HL-60 (cell line): ENCODE measurements around the gene LRRC49.
"Not testable (repeated sequence)": the region's sequence is repeated elsewhere in the genome, so short reads cannot be mapped to it uniquely, and the experiment has no call there.

Source experiments
- DNase-seq, 2 experiments: peaks; one replicate each; pipeline ENCODE4 v3.0.0-alpha.2; 2010 to 2020; ENCODE audit warnings: low read depth in 1 of 2, low spot score in 1 of 2
- H3K27ac ChIP-seq: fragments of 250-450 bp; sonication (Bioruptor Pico); replicated peaks from 2 replicates; pipeline ENCODE4 v1.5.1; 2020; ENCODE audit warnings: mild to moderate bottlenecking, moderate library complexity
- H3K27me3 ChIP-seq: fragments of 250-450 bp; sonication (Bioruptor Pico); 2 replicates; pipeline ENCODE4 v1.5.1; 2021; ENCODE audit warnings: mild to moderate bottlenecking, moderate library complexity; ENCODE audit not compliant: insufficient read depth, poor library complexity, severe bottlenecking
- H3K4me3 ChIP-seq: replicated peaks from 2 replicates; pipeline ENCODE4 v1.5.1; 2011; ENCODE audit warnings: mild to moderate bottlenecking, control low read depth, low read length; ENCODE audit not compliant: insufficient read depth
- GABPA ChIP-seq: IDR thresholded peaks from 2 replicates; pipeline ENCODE4 v1.6.1; 2012; ENCODE audit warnings: low read depth
- POLR2AphosphoS5 ChIP-seq: IDR thresholded peaks from 2 replicates; pipeline ENCODE4 v1.6.1; 2012; ENCODE audit warnings: low read depth
- SPI1 ChIP-seq: IDR thresholded peaks from 2 replicates; pipeline ENCODE4 v1.6.1; 2012; ENCODE audit warnings: low read depth, mild to moderate bottlenecking, borderline replicate concordance
- TF ChIP-seq, protein P1 (sequence below): IDR thresholded peaks from one replicate; pipeline ENCODE4 v1.5.1; 2011; ENCODE audit warnings: low read length, control low read depth, inconsistent platforms; ENCODE audit not compliant: insufficient read depth
- TF ChIP-seq, protein P2 (sequence below): IDR thresholded peaks from 2 replicates; pipeline ENCODE4 v1.6.1; 2012; ENCODE audit warnings: low read depth; ENCODE audit not compliant: insufficient replicate concordance

LRRC49 gene

DNA sequence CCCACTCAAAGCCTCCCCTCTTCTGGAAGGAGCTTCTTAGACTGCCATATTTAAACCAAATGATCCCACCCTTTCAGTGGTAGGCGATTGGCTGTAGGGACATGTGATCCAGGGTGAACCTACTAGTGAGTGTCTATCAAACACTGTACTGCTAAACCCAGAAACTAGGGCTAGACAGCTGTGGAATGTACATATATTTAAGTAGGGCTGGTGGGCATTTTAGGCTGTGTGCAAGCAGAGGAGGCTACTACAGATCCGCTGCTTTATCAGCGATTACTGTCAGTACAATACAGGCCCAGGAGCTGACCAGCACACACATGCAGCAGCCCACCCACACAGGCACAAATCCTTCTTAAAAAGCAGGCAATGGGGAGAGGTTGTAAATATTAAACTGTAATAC is 23.3 kb upstream of the LRRC49 start:
- no peak overlapping the region for H3K4me3 ChIP-seq
- H3K27ac ChIP-seq = no peak overlapping the region
- no peaks in the 10 kb centered on the region for H3K27me3 ChIP-seq
- no peak for DNase-seq
- TF ChIP-seq, protein P1, sequence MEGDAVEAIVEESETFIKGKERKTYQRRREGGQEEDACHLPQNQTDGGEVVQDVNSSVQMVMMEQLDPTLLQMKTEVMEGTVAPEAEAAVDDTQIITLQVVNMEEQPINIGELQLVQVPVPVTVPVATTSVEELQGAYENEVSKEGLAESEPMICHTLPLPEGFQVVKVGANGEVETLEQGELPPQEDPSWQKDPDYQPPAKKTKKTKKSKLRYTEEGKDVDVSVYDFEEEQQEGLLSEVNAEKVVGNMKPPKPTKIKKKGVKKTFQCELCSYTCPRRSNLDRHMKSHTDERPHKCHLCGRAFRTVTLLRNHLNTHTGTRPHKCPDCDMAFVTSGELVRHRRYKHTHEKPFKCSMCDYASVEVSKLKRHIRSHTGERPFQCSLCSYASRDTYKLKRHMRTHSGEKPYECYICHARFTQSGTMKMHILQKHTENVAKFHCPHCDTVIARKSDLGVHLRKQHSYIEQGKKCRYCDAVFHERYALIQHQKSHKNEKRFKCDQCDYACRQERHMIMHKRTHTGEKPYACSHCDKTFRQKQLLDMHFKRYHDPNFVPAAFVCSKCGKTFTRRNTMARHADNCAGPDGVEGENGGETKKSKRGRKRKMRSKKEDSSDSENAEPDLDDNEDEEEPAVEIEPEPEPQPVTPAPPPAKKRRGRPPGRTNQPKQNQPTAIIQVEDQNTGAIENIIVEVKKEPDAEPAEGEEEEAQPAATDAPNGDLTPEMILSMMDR = no peak
- TF ChIP-seq GABPA (no peak), POLR2AphosphoS5 (no peak), SPI1 (no peak)
- TF ChIP-seq, protein P2, sequence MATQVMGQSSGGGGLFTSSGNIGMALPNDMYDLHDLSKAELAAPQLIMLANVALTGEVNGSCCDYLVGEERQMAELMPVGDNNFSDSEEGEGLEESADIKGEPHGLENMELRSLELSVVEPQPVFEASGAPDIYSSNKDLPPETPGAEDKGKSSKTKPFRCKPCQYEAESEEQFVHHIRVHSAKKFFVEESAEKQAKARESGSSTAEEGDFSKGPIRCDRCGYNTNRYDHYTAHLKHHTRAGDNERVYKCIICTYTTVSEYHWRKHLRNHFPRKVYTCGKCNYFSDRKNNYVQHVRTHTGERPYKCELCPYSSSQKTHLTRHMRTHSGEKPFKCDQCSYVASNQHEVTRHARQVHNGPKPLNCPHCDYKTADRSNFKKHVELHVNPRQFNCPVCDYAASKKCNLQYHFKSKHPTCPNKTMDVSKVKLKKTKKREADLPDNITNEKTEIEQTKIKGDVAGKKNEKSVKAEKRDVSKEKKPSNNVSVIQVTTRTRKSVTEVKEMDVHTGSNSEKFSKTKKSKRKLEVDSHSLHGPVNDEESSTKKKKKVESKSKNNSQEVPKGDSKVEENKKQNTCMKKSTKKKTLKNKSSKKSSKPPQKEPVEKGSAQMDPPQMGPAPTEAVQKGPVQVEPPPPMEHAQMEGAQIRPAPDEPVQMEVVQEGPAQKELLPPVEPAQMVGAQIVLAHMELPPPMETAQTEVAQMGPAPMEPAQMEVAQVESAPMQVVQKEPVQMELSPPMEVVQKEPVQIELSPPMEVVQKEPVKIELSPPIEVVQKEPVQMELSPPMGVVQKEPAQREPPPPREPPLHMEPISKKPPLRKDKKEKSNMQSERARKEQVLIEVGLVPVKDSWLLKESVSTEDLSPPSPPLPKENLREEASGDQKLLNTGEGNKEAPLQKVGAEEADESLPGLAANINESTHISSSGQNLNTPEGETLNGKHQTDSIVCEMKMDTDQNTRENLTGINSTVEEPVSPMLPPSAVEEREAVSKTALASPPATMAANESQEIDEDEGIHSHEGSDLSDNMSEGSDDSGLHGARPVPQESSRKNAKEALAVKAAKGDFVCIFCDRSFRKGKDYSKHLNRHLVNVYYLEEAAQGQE = no peak

DNA sequence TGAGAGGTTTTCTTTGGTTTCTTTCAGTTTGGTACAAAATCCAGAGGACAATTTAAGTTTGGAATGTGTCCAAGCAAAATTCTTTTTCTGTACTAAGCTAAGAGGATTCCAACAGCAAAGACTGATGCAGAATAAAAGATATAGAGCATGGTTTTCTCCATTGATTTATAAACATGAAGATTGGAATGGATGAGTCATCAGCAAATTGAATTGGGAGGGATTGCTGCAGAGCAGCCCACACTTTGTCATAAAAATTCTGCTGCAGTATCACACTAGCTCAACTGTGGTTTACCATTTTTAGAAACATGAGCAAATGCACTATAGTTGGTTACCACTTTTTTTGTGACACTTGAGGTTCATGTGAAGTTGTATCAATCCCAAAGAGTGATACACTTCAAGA is 22.6 kb upstream of the LRRC49 start:
- H3K27me3 ChIP-seq = no peaks in the 10 kb centered on the region
- no peak overlapping the region for H3K27ac ChIP-seq
- TF ChIP-seq SPI1 (no peak), GABPA (no peak), POLR2AphosphoS5 (no peak)
- TF ChIP-seq, protein P1 = no peak
- TF ChIP-seq, protein P2 = no peak
- no peak for DNase-seq
- no peak overlapping the region for H3K4me3 ChIP-seq

DNA sequence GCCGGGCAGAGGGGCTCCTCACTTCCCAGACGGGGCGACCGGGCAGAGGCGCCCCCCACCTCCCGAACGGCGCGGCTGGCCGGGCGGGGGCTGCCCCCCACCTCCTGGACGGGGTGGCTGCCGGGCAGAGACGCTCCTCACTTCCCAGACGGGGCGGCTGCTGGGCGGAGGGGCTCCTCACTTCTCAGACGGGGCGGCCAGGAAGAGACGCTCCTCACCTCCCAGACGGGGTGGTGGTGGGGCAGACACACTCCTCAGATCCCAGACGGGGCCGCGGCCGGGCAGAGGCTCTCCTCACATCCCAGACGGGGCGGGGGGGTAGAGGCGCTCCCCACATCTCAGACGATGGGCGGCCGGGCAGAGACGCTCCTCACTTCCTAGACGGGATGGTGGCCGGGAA is 21.1 kb upstream of the LRRC49 start:
- not testable (repeated sequence) for H3K27ac ChIP-seq, H3K27me3 ChIP-seq, DNase-seq, H3K4me3 ChIP-seq

DNA sequence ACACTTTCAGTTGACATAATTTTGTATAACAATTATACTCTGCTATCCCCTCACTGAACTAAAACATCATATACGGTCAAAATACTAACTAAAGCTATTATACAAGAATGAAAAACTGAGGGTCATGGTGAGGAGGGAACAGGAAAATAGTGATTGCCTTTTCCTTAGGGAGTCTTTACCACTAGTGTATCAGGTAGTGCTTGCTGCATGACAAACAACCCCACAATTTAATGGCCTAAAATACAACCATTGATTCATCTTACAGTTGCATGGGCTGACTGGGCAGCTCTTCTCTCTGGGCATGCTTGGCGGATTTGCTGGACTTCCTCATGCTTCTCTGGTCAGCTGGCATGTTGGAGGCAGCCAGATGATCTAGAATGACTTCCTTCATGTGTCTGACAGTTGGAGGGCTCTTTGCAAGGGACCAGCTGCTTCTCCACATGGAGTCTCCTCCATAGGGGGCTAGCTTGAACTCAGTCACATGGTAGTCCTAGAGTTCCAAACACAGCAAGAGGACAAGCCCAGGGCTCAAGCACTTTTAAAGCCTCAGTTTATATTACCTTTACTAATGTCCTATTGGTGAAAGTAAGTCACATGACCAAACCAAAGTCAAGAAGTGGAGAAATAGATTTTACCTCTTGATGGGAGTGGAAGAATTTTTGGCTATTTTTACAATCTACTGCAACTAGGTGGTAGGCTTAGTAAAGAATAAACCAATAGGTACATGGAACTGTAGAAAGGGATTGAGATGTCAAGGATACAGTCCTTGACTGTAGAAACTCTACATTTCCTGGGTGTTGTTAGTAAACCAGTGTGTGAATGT is 19.2 kb upstream of the LRRC49 start:
- H3K4me3 ChIP-seq = no peak overlapping the region
- TF ChIP-seq GABPA (no peak), SPI1 (no peak), POLR2AphosphoS5 (no peak)
- TF ChIP-seq, protein P1 = no peak
- TF ChIP-seq, protein P2 = no peak
- H3K27ac ChIP-seq = no peak overlapping the region
- H3K27me3 ChIP-seq = no peaks in the 10 kb centered on the region
- no peak for DNase-seq
